HG03342 (cell line): ENCODE data around the gene KRT76.
"Not testable (repeated sequence)": the region's sequence is repeated elsewhere in the genome, so short reads cannot be mapped to it uniquely, and the experiment has no call there.

Experiments used
- ATAC-seq: cut with Tn5 transposase; IDR thresholded peaks from one replicate; pipeline ENCODE4 v1.9.1; 2021; ENCODE audit warnings: mild to moderate bottlenecking, moderate library complexity; ENCODE audit not compliant: unreplicated experiment

The KRT76 gene

GRCh38 chr12:52760623-52761022 lies 16.5 kb downstream of the KRT76 start:
- ATAC-seq = no peak

GRCh38 chr12:52759695-52760094 lies 17.4 kb downstream of the KRT76 start:
- ATAC-seq = no peak

GRCh38 chr12:52759218-52759617 lies 17.9 kb downstream of the KRT76 start:
- ATAC-seq = no peak

GRCh38 chr12:52757449-52758176 lies 19.5 kb downstream of the KRT76 start:
- ATAC-seq = no peak

- ATAC-seq = no peak
Measured at GRCh38 chr12:52756281-52756960, 20.7 kb downstream of the KRT76 start.

GRCh38 chr12:52755533-52755932 lies 21.6 kb downstream of the KRT76 start:
- ATAC-seq = no peak

GRCh38 chr12:52754135-52754534 lies 23.0 kb downstream of the KRT76 start:
- ATAC-seq = no peak

- no peak for ATAC-seq
Measured at GRCh38 chr12:52753283-52753682, 23.9 kb downstream of the KRT76 start.

GRCh38 chr12:52752516-52752915 lies 24.6 kb downstream of the KRT76 start:
- ATAC-seq = no peak

- ATAC-seq = no peak
Measured at GRCh38 chr12:52751795-52752194, 25.4 kb downstream of the KRT76 start.

GRCh38 chr12:52750532-52750931 lies 26.6 kb downstream of the KRT76 start:
- not testable (repeated sequence) for ATAC-seq

GRCh38 chr12:52749827-52750226 lies 27.3 kb downstream of the KRT76 start:
- no peak for ATAC-seq

- ATAC-seq = no peak
Measured at GRCh38 chr12:52748578-52748977, 28.6 kb downstream of the KRT76 start.

GRCh38 chr12:52745554-52745953 lies 31.6 kb downstream of the KRT76 start:
- no peak for ATAC-seq

- no peak for ATAC-seq
Measured at GRCh38 chr12:52744493-52745156, 32.5 kb downstream of the KRT76 start.

- no peak for ATAC-seq
Measured at GRCh38 chr12:52742822-52743457, 34.2 kb downstream of the KRT76 start.

GRCh38 chr12:52742196-52742580 lies 35.0 kb downstream of the KRT76 start:
- no peak for ATAC-seq

- no peak for ATAC-seq
Measured at GRCh38 chr12:52741375-52742195, 35.6 kb downstream of the KRT76 start.

GRCh38 chr12:52740584-52740983 lies 36.6 kb downstream of the KRT76 start:
- ATAC-seq = no peak

GRCh38 chr12:52739963-52740362 lies 37.2 kb downstream of the KRT76 start:
- ATAC-seq = no peak
